ENCODE measurements around the gene FASLG.
A peak's percentile ranks its signal among the peaks of the same experiment; 100 is the strongest.
"Not testable (repeated sequence)": the region's sequence is repeated elsewhere in the genome, so short reads cannot be mapped to it uniquely, and the experiment has no call there.

The FASLG gene, protein sequence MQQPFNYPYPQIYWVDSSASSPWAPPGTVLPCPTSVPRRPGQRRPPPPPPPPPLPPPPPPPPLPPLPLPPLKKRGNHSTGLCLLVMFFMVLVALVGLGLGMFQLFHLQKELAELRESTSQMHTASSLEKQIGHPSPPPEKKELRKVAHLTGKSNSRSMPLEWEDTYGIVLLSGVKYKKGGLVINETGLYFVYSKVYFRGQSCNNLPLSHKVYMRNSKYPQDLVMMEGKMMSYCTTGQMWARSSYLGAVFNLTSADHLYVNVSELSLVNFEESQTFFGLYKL

DNA sequence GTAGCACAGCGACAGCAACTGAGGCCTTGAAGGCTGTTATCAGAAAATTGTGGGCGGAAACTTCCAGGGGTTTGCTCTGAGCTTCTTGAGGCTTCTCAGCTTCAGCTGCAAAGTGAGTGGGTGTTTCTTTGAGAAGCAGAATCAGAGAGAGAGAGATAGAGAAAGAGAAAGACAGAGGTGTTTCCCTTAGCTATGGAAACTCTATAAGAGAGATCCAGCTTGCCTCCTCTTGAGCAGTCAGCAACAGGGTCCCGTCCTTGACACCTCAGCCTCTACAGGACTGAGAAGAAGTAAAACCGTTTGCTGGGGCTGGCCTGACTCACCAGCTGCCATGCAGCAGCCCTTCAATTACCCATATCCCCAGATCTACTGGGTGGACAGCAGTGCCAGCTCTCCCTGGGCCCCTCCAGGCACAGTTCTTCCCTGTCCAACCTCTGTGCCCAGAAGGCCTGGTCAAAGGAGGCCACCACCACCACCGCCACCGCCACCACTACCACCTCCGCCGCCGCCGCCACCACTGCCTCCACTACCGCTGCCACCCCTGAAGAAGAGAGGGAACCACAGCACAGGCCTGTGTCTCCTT lies at the start of gene FASLG:
Gene FASLG (plus strand): TSS at position 233 of the 583 bp plus-strand sequence. CDS start 99 bp downstream, at position 332.
- DNase-seq, result peak; percentile 62 to 74

DNA sequence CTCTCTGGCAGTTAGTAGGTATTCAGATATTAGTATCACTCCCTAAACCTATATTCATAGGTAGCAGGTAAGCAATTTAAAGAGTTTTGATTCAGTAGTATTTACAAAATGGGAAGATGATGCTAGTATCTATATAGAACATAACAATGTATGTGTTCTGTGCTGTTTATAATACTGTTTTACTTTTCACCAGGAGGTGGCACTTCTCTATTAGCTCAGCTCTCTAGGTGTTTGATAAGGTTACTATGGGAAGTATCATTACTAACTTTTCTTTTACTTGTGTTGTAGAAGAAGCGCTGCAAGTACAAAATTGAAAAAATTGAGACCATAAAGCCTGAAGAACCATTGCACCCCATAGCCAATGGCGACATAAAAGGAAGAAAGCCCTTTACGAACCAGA lies 49.4 kb upstream of the FASLG start:
- no peak for DNase-seq

DNA sequence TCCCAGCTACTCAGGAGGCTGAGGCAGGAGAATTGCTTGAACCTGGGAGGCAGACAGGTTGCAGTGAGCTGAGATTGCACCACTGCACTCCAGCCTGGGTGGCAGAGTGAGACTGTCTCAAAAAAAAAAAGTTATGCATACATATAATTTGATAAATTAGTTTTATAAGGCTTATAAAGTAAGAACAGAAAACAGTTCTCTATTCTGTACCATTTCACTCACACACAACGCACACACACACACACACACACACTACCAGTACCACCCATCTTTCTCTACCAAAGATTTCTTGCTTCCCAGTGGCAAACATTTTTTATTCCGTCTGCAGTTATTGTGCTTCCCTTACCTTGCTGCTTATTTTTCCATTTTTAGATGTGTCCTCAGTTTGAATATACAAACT lies 46.4 kb upstream of the FASLG start:
- no peak for DNase-seq

- DNase-seq, result no peak
These were observed 45.6 kb upstream of the FASLG start for GRCh38 chr1:172613294-172613693.

DNA sequence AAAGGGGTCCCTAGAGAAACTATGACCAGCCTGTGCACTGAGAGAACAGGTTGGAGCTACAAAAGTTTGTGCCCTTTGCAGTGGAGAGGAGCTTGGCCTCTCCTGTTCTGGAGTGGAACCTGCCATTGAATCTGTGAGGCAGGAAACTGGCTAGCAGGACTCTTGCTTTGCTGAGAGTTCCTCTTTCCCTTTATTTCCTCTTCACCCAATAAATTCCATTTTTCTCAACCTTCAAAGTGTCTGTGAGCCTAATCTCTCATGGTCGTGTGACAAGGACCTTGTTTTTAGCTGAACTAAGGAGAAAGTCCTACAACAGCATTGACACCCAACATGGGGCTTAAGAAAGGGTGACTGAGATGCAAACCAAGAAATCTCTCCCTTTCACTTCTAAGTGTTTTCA lies 42.7 kb upstream of the FASLG start:
- no peak for DNase-seq

GRCh38 chr1:172616636-172617035 lies 42.3 kb upstream of the FASLG start:
- no peak for DNase-seq

DNA sequence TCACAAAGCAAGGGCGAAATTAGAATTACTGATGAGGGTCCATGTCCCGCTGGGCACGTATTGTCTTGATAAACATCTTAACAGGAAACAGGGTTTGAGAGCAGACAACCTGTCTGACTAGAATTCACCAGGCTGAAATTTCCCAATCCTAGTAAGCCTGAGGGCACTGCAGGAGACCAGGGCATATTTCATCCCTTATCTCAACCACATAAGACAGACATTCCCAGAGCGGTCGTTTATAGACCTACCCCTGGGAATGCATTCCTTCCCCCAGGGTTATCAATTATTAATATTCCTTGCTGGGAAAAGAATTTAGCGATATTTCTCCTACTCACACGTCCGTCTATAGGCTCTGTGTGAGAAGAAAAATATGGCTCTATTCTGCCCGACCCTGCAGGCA lies 38.3 kb upstream of the FASLG start:
- DNase-seq, result not testable (repeated sequence)

- DNase-seq, result no peak
These were observed 36.4 kb upstream of the FASLG start for GRCh38 chr1:172622541-172622940.

DNA sequence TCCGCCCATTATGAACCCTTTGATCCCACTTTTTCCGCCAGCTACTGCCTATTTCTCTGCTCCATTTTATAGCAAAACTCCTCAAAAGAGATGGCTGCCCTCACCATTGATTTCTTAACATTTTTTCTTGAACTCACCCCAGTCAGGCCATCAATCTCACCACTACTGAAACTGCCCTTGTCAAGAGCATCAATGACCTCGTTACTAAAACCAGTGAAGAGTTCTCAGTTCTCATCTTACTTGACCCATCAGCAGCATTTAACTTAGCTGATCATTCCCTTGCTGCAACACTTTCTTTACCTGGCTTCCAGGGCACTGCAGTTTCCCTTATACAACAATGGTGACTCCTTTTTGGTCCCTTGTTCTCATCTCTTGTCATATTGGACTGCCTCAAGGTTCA lies 35.2 kb upstream of the FASLG start:
- no peak for DNase-seq

DNA sequence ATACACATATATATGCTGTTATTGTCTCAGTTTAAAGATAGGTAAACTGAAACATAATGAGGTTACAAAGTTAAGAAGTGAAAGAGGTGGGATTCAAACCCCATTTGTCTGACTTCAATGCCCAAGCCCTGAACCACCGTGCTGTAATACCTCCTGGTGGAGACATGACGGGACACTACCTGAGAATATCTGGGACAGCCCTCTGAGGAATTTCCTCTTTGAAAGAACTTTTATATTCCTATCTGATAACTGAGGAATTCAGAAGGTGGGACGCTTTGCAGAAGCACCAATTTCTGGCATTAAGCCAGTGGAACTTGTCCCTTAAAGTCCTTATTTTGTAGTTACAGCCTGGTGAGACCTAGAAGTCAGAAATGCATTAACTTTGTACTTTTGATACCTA lies 32.1 kb upstream of the FASLG start:
- DNase-seq, result no peak

DNA sequence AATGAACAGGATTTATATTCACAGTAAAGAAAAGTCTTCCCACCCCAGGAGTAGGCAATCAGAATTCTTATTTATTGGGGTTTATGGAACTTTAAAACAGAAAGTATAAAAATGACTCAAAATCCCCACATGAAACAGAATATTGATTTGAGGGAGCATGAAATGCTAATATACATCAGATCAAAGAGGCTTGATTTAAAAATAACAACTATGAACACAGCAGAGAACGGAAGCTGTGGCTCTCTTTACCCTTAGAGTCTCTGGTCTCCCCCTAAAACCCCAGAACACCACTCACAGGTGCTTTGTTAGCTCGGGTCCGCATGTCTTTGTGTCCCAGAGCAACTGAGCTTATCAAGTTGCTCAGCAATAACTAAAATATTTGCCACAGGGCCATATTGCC lies 31.2 kb upstream of the FASLG start:
- no peak for DNase-seq

DNA sequence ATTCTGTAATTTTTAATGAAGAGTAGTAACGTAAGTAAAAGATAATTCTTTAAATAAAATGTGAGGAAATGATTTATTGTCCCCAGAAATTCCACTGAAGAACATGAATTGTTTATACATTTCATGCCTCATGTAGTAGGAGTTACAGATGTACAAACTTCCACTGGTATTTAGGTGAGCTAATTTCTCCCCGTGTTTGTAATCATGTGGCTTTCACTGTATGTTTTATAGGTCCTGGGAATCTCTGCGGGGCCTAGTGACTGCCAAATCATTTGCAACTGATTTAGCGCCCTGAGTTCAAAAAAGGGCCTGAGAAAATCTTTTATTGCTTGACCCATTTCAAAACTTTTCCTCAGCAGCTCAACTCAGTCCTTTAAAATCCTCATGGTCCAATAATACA lies 30.5 kb upstream of the FASLG start:
- no peak for DNase-seq

DNA sequence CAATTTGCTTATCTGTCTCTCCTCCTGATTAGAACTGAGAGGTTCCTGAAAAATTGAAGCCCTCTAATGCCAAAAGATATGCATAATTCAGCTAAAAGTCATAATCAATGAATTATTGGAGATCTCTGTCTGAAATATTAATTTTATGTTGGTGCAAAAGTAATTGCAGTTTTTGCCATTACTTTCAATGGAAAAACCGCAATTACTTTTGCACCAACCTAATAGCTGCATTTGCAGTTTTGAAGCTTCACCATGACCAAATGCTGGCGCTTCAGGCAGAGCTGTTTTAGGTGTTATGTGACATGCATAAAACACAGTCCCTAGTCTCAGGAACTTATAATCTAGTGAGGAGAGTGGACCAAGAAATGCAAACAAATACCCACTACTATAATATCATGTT lies 29.7 kb upstream of the FASLG start:
- no peak for DNase-seq

DNA sequence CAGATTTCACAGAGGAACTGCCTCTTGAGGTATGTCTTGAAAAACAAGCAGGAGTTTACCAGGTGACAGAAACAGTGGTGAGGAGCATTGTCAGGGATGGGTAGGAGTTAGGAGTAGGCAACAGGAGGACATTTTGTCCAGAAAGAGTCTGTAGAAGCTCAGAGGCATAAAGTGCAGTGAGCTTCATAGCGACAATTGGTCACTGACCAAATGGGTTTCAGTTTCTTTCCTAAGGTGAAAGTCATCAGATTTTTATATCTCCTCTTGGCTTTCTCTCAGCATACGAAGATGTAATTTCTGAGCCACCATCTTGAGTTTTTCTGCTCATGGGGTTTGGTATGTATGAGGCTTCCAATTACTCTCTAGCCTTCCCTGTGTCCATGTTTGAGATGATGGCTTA lies 29.3 kb upstream of the FASLG start:
- no peak for DNase-seq

GRCh38 chr1:172630056-172630818 lies 28.7 kb upstream of the FASLG start:
- DNase-seq, result no peak

- no peak for DNase-seq
These were observed 28.0 kb upstream of the FASLG start for GRCh38 chr1:172630868-172631267.

DNA sequence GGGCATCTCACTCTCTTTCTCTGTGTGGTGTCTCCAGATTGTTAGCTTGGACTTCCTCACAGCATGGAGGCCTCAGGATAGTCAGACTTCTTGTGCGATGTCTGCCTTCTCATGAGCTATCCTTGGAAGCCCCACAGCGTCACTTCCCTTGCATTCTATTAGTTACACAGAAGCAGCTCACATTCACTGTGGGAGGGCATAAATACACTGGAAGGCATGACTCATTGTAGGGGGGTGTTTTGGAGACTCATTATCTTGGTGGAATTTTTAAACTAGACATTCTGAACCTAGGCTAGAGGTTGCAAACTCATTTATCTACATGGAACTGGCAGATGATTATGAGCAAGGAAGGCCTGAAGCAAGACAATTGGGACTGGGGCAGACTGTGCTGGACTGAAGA lies 21.4 kb upstream of the FASLG start:
- DNase-seq, result peak; percentile 43 to 54

- DNase-seq, result no peak
These were observed 20.7 kb upstream of the FASLG start for GRCh38 chr1:172638249-172638648.

- peak; percentile 82 to 87 for DNase-seq
These were observed 19.7 kb upstream of the FASLG start for GRCh38 chr1:172638885-172639831.

- no peak for DNase-seq
These were observed 18.8 kb upstream of the FASLG start for GRCh38 chr1:172640111-172640510.

DNA sequence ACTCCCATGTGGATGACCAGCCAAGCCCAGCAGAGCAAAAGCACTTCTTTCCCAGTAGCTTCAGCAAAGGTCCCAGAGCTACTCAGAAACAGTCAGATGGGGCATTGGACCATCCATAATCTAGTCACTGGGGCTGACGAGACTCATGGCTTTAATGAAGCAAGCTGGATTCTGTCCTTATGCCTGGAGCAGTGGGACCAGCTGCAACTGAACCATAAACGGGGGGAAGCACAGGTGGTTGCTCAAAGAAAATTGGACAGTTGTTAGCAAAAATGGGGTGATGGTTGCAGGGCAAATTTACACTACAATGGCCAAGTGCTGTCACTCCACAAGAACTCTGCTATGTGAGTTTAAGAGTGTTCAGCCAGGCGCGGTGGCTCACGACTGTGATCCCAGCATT lies 17.4 kb upstream of the FASLG start:
- DNase-seq, result no peak

DNA sequence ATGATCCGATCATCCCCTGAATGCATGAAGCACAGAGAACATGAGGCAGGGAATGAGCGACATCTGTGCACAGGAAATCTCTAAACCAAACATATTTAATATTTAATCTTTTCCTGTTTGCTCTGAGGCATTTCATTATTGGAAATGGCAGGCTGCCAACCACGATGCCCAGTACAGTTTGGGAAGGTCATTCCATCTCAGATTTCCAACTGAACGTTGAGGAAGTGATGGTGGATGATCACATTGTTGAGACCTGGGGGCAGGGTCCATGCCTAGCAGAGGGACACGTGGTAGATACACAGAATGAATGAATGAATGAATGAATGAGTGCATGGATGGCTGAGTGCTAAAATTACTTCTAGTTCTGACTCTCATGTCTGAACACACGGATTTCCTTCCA lies 15.9 kb upstream of the FASLG start:
- no peak for DNase-seq

GRCh38 chr1:172646653-172647052 lies 12.2 kb upstream of the FASLG start:
- no peak for DNase-seq

Data from activated CD4-positive, alpha-beta T cell treated with anti-CD3 and anti-CD28 coated beads, Interleukin-2, amount 50 U/mL, for 48 hours (primary cell).